ENCODE data around the gene STK10.

STK10 gene

GRCh38 chr5:172188033-172188892 lies at the start of gene STK10:
TSS of gene STK10 (minus strand) at chr5:172188224. CDS start at chr5:172188042, 182 bp downstream.
- peak within 1 kb of the TSS; percentile 94 for H3K4me3 ChIP-seq (ENCODE audit: low read depth, low read length)
- peak; percentile 93 for TF ChIP-seq CTCF (IDR thresholded peaks at IDR 0.05; ENCODE audit: low read depth, low read length)

- no peak for TF ChIP-seq CTCF (IDR thresholded peaks at IDR 0.05; ENCODE audit: low read depth, low read length)
- no peak overlapping the region for H3K4me3 ChIP-seq (ENCODE audit: low read depth, low read length)
Measured at GRCh38 chr5:172235827-172236736, 48.1 kb upstream of the STK10 start.

GRCh38 chr5:172235132-172235780 lies 47.2 kb upstream of the STK10 start:
- H3K4me3 ChIP-seq (ENCODE audit: low read depth, low read length) = no peak overlapping the region
- no peak for TF ChIP-seq CTCF (IDR thresholded peaks at IDR 0.05; ENCODE audit: low read depth, low read length)

GRCh38 chr5:172234031-172234430 lies 46.0 kb upstream of the STK10 start:
- no peak overlapping the region for H3K4me3 ChIP-seq (ENCODE audit: low read depth, low read length)
- TF ChIP-seq CTCF (IDR thresholded peaks at IDR 0.05; ENCODE audit: low read depth, low read length) = no peak

GRCh38 chr5:172229904-172230303 lies 41.9 kb upstream of the STK10 start:
- no peak for TF ChIP-seq CTCF (IDR thresholded peaks at IDR 0.05; ENCODE audit: low read depth, low read length)
- no peak overlapping the region for H3K4me3 ChIP-seq (ENCODE audit: low read depth, low read length)

- no peak for TF ChIP-seq CTCF (IDR thresholded peaks at IDR 0.05; ENCODE audit: low read depth, low read length)
- H3K4me3 ChIP-seq (ENCODE audit: low read depth, low read length) = no peak overlapping the region
Measured at GRCh38 chr5:172224996-172225395, 37.0 kb upstream of the STK10 start.

Measured in WI38 (cell line).